Esophagus squamous epithelium (tissue), 5 donors: ENCODE measurements around the gene YAF2. TPM values are rescaled to one million over a fixed set of nuclear protein-coding genes. Genes with fewer than 3 reads are reported as not detected.

ENCODE experiments used
- DNase-seq: peaks from one replicate; lab custom pipeline; 2025; lab: John Stamatoyannopoulos, UW
- H3K27ac ChIP-seq, 4 donors: fragments of 200-600 bp; sonication (generic); one replicate each; pipeline ENCODE4 v1.5.1; 2016 to 2019; ENCODE audit warnings: mild to moderate bottlenecking in 1 of 4
- H3K27me3 ChIP-seq, 4 donors: fragments of 200-600 bp; sonication (generic); 1 replicate in 3 of 4; 2 replicates in 1 of 4; pipeline versions ENCODE4 v1.5.1 to v1.6.0; 2017 to 2021; ENCODE audit warnings: antibody characterized with exemption in 1 of 4
- H3K36me3 ChIP-seq, 3 donors: fragments of 200-600 bp; sonication (generic); one replicate each; pipeline ENCODE4 v1.5.1; 2016 to 2019
- H3K4me1 ChIP-seq, 3 donors: fragments of 200-600 bp; sonication (generic); one replicate each; pipeline ENCODE4 v1.5.1; 2017 to 2019
- H3K4me3 ChIP-seq, 4 donors: fragments of 200-600 bp; sonication (generic); 1 replicate in 3 of 4; 2 replicates in 1 of 4; pipeline ENCODE4 v1.5.1; 2016 to 2019; ENCODE audit warnings: mild to moderate bottlenecking in 2 of 4, moderate library complexity in 1 of 4
- H3K9me3 ChIP-seq, 3 donors: fragments of 200-600 bp; sonication (generic); one replicate each; pipeline ENCODE4 v1.5.1; 2016 to 2019
- POLR2A ChIP-seq, 4 donors: fragments of 450-650 bp; IDR thresholded peaks; one replicate each; pipeline ENCODE4 v1.6.1; 2017; ENCODE audit warnings: antibody characterized with exemption in 4 of 4, mild to moderate bottlenecking in 4 of 4, moderate library complexity in 3 of 4
- WGBS, 2 donors: methylation state at CpG; one replicate each; pipeline ENCODE4 v1.1.5; 2018; 5-methylcytosine and 5-hydroxymethylcytosine counted together
- intact Hi-C: fragments of 100-400 bp; cut with DNase I; formaldehyde crosslinking; loops from one replicate; pipeline ENCODE4 v1.15.0; 2022
- total RNA-seq, 4 donors: library from RNA; depleted of rRNA; stranded (reverse); fragments of >200 nt; gene quantifications; one replicate each; pipeline ENCODE4 v1.1.0, GENCODE V29; 2016
- TF ChIP-seq, protein P1 (sequence below), 6 experiments: fragments of 450-650 bp in 4 of 6; fragments of 200-600 bp in 2 of 6; sonication (generic) in 2 of 6; IDR thresholded peaks; one replicate each; pipeline ENCODE4 v1.5.1; 2016 to 2019; ENCODE audit warnings: antibody characterized with exemption in 6 of 6, mild to moderate bottlenecking in 4 of 6, moderate library complexity in 4 of 6
- donor health status: DM: yes; HTN: yes; CAD: no.

The YAF2 gene
- total RNA-seq, 4 donors from 2014 or later, result 4.9 to 25.2 (median 12.4) TPM

GRCh38 chr12:42163913-42164312, 74.1 kb downstream of the YAF2 start:
- DNase-seq, result no peak
- intact Hi-C loops, result no loop called here
- peaks cover 0 to 27% (median 0%) of the 10 kb centered on the region in 3 donors for H3K36me3 ChIP-seq
- H3K27ac ChIP-seq, result no peak overlapping the region
- TF ChIP-seq, protein P1, sequence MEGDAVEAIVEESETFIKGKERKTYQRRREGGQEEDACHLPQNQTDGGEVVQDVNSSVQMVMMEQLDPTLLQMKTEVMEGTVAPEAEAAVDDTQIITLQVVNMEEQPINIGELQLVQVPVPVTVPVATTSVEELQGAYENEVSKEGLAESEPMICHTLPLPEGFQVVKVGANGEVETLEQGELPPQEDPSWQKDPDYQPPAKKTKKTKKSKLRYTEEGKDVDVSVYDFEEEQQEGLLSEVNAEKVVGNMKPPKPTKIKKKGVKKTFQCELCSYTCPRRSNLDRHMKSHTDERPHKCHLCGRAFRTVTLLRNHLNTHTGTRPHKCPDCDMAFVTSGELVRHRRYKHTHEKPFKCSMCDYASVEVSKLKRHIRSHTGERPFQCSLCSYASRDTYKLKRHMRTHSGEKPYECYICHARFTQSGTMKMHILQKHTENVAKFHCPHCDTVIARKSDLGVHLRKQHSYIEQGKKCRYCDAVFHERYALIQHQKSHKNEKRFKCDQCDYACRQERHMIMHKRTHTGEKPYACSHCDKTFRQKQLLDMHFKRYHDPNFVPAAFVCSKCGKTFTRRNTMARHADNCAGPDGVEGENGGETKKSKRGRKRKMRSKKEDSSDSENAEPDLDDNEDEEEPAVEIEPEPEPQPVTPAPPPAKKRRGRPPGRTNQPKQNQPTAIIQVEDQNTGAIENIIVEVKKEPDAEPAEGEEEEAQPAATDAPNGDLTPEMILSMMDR (IDR thresholded peaks at IDR 0.05), result no peak
- no peak for TF ChIP-seq POLR2A (IDR thresholded peaks at IDR 0.05)
- no peaks in the 10 kb centered on the region for H3K9me3 ChIP-seq
- H3K4me3 ChIP-seq, result no peak overlapping the region
- H3K27me3 ChIP-seq, result no peaks in the 10 kb centered on the region
- H3K4me1 ChIP-seq, result no peaks in the 10 kb centered on the region

GRCh38 chr12:42162965-42163364, 75.1 kb downstream of the YAF2 start:
- no peaks in the 10 kb centered on the region for H3K9me3 ChIP-seq
- WGBS, 2 donors, result 83 to 90% methylated on average over 1 of the region's 1 CpG
- intact Hi-C loops, result no loop called here
- no peak for DNase-seq
- H3K4me3 ChIP-seq, result no peak overlapping the region
- H3K27ac ChIP-seq, result no peak overlapping the region
- H3K4me1 ChIP-seq, result no peaks in the 10 kb centered on the region
- H3K27me3 ChIP-seq, result no peaks in the 10 kb centered on the region
- TF ChIP-seq, protein P1 (IDR thresholded peaks at IDR 0.05), result no peak
- TF ChIP-seq POLR2A (IDR thresholded peaks at IDR 0.05), result no peak
- H3K36me3 ChIP-seq, result peaks cover 0 to 34% (median 0%) of the 10 kb centered on the region in 3 donors

DNA sequence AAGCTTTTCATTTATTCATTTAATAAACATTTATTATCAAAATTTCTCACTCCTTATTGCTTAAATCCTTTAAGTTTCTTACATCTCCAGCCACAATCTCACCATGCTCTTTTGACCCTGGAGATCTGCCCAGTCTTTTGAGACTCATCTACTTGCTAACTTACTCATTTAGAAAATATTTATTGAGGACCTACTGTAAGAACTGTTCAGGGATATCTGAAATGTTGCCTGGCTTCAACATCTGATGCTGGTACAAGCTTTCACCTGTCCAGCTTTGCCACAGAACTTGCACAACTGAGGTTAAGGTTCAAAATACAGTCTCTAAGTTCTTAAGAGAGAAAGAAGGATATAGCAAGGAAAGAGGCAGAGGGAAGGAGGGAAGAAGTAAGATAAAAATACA, 75.9 kb downstream of the YAF2 start:
- no peak for DNase-seq
- H3K9me3 ChIP-seq, result no peaks in the 10 kb centered on the region

GRCh38 chr12:42161529-42161928, 76.5 kb downstream of the YAF2 start:
- 65 to 78% methylated on average over 1 of the region's 1 CpG for WGBS, 2 donors

More for the DNA sequence above, 75.9 kb downstream of the YAF2 start:
- no peaks in the 10 kb centered on the region for H3K4me1 ChIP-seq
- H3K4me3 ChIP-seq, result no peak overlapping the region
- peaks cover 0 to 37% (median 0%) of the 10 kb centered on the region in 3 donors for H3K36me3 ChIP-seq
- no peak overlapping the region for H3K27ac ChIP-seq
- TF ChIP-seq POLR2A (IDR thresholded peaks at IDR 0.05), result no peak
- TF ChIP-seq, protein P1 (IDR thresholded peaks at IDR 0.05), result no peak
- intact Hi-C loops, result no loop called here
- no peaks in the 10 kb centered on the region for H3K27me3 ChIP-seq

DNA sequence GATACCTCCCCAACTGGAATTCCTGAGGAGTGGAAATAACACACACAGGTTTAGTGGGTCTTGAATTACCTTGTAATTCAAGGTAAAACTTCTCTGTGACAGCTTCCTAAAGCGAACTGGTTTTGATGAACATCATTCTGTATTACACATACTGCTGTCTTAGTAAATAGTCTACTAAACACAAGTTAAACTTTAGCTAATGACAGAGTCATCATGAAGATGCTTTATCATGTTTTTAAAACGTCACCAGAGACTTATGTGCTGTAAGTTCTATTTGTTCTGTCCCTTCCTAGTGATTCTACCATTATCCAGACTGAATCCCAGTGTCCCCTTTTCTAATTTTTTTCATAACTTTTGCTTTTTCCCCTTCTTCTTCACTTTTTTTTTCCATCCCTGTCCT, 81.8 kb downstream of the YAF2 start:
- H3K27ac ChIP-seq, result no peak overlapping the region
- intact Hi-C loops, result loop anchor here (10.0 kb wide), 1 partner anchor 79 kb away; the partner anchor contains the start of gene YAF2
- no peaks in the 10 kb centered on the region for H3K4me1 ChIP-seq
- no peaks in the 10 kb centered on the region for H3K27me3 ChIP-seq
- peaks cover 0 to 33% (median 0%) of the 10 kb centered on the region in 3 donors for H3K36me3 ChIP-seq
- H3K4me3 ChIP-seq, result no peak overlapping the region
- no peak for TF ChIP-seq POLR2A (IDR thresholded peaks at IDR 0.05)
- TF ChIP-seq, protein P1 (IDR thresholded peaks at IDR 0.05), result no peak
- H3K9me3 ChIP-seq, result no peaks in the 10 kb centered on the region
- no peak for DNase-seq
- WGBS, 2 donors, result 56 to 73% methylated on average over 2 of the region's 2 CpGs

More at GRCh38 chr12:42161529-42161928, 76.5 kb downstream of the YAF2 start:
- DNase-seq, result no peak
- Histone ChIP-seq H3K4me1 (no peaks in the 10 kb centered on the region), H3K27ac (no peak overlapping the region), H3K36me3 (peaks cover 0 to 37% (median 0%) of the 10 kb centered on the region in 3 donors), H3K4me3 (no peak overlapping the region), H3K27me3 (no peaks in the 10 kb centered on the region), H3K9me3 (no peaks in the 10 kb centered on the region)
- intact Hi-C loops, result no loop called here
- TF ChIP-seq POLR2A (IDR thresholded peaks at IDR 0.05), result no peak
- TF ChIP-seq, protein P1 (IDR thresholded peaks at IDR 0.05), result no peak
